ENCODE results near the gene GRIFIN. TPM values are rescaled to one million over a fixed set of nuclear protein-coding genes. Genes with fewer than 3 reads are reported as not detected.

GRIFIN gene
- polyA plus RNA-seq, 1 of the 3 experiments (the other 2 are of a cell fraction) = not detected

GRCh38 chr7:2492038-2492437 is 15.8 kb upstream of the GRIFIN start:
- DNase-seq = no peak

GRCh38 chr7:2490181-2490651 is 14.0 kb upstream of the GRIFIN start:
- Histone ChIP-seq H3K4me1 (ENCODE audit: control insufficient read depth in 1 of 2, insufficient read depth in 2 of 2, low read depth in 1 of 2, low read length in 1 of 2) (peaks cover 10 to 14% of the 10 kb centered on the region in 2 experiments; a peak in 2 of 4 replicates), H3K4me3 (ENCODE audit: low read depth in 2 of 2, low read length in 1 of 2) (no peak overlapping the region), H3K9me3 (no peaks in the 10 kb centered on the region), H3K27ac (ENCODE audit: low read depth in 2 of 2, low read length in 1 of 2) (no peak overlapping the region), H3K27me3 (ENCODE audit: insufficient read depth) (no peaks in the 10 kb centered on the region), H2AFZ (ENCODE audit: low read depth) (no peak overlapping the region), H3K36me3 (replicated peaks in 1 of 2; ENCODE audit: control insufficient read depth in 1 of 2, insufficient read depth in 2 of 2, low read length in 1 of 2) (no peaks in the 10 kb centered on the region), H3K79me2 (ENCODE audit: insufficient read depth) (no peaks in the 10 kb centered on the region), H3K9me2 (no peaks in the 10 kb centered on the region), H4K20me1 (ENCODE audit: insufficient read depth) (no peaks in the 10 kb centered on the region), H3F3A (replicated peaks; ENCODE audit: insufficient read depth) (no peaks in the 10 kb centered on the region), H3K9ac (no peak overlapping the region), H3K4me2 (no peak overlapping the region)
- TF ChIP-seq SIN3A (IDR thresholded peaks at IDR 0.05; ENCODE audit: borderline replicate concordance, low read depth, low read length) = no peak
- 86% methylated on average over 11 of the region's 13 CpGs for whole genome bisulfite sequencing (ENCODE audit: low lambda C conversion rate)
- ChIA-PET POLR2A (no interaction called here), CTCF (interaction anchor here (0.6 to 1.2 kb wide), 5 partner anchors 21 to 856 kb away, joined by 3 to 6 read pairs (median 3); partner anchors contain the start of gene BRAT1)
- no peak for DNase-seq

More at GRCh38 chr7:2492038-2492437, 15.8 kb upstream of the GRIFIN start:
- H3K9me3 ChIP-seq = no peaks in the 10 kb centered on the region
- no peaks in the 10 kb centered on the region for H3K27me3 ChIP-seq (ENCODE audit: insufficient read depth)
- CTCF ChIA-PET = interaction anchor here (1.1 to 1.6 kb wide), 2 partner anchors 14 to 178 kb away, joined by 3 to 8 read pairs; no protein-coding TSS in a partner anchor
- H3K36me3 ChIP-seq (replicated peaks in 1 of 2; ENCODE audit: control insufficient read depth in 1 of 2, insufficient read depth in 2 of 2, low read length in 1 of 2) = no peaks in the 10 kb centered on the region
- no peaks in the 10 kb centered on the region for H4K20me1 ChIP-seq (ENCODE audit: insufficient read depth)
- no peaks in the 10 kb centered on the region for H3F3A ChIP-seq (replicated peaks; ENCODE audit: insufficient read depth)
- H3K27ac ChIP-seq (ENCODE audit: low read depth in 2 of 2, low read length in 1 of 2) = no peak overlapping the region
- H3K79me2 ChIP-seq (ENCODE audit: insufficient read depth) = no peaks in the 10 kb centered on the region
- no peak overlapping the region for H3K4me2 ChIP-seq
- H3K9ac ChIP-seq = no peak overlapping the region
- 89% methylated on average over 2 of the region's 2 CpGs for WGBS (ENCODE audit: low lambda C conversion rate)
- no peak overlapping the region for H2AFZ ChIP-seq (ENCODE audit: low read depth)
- peaks cover 10 to 26% of the 10 kb centered on the region in 2 experiments; a peak in 2 of 4 replicates for H3K4me1 ChIP-seq (ENCODE audit: control insufficient read depth in 1 of 2, insufficient read depth in 2 of 2, low read depth in 1 of 2, low read length in 1 of 2)
- H3K4me3 ChIP-seq (ENCODE audit: low read depth in 2 of 2, low read length in 1 of 2) = no peak overlapping the region
- H3K9me2 ChIP-seq = no peaks in the 10 kb centered on the region
- POLR2A ChIA-PET = interaction anchor here (1.4 kb wide), 1 partner anchor 12 kb away, joined by 3 read pairs; no protein-coding TSS in a partner anchor
- TF ChIP-seq YY1 (IDR thresholded peaks at IDR 0.05; ENCODE audit: low read depth) (no peak), RXRA (IDR thresholded peaks at IDR 0.05; ENCODE audit: borderline replicate concordance, low read depth) (no peak), JUND (IDR thresholded peaks at IDR 0.05) (no peak), GABPA (IDR thresholded peaks at IDR 0.05; ENCODE audit: low read depth) (no peak)
- TF ChIP-seq, protein P1, sequence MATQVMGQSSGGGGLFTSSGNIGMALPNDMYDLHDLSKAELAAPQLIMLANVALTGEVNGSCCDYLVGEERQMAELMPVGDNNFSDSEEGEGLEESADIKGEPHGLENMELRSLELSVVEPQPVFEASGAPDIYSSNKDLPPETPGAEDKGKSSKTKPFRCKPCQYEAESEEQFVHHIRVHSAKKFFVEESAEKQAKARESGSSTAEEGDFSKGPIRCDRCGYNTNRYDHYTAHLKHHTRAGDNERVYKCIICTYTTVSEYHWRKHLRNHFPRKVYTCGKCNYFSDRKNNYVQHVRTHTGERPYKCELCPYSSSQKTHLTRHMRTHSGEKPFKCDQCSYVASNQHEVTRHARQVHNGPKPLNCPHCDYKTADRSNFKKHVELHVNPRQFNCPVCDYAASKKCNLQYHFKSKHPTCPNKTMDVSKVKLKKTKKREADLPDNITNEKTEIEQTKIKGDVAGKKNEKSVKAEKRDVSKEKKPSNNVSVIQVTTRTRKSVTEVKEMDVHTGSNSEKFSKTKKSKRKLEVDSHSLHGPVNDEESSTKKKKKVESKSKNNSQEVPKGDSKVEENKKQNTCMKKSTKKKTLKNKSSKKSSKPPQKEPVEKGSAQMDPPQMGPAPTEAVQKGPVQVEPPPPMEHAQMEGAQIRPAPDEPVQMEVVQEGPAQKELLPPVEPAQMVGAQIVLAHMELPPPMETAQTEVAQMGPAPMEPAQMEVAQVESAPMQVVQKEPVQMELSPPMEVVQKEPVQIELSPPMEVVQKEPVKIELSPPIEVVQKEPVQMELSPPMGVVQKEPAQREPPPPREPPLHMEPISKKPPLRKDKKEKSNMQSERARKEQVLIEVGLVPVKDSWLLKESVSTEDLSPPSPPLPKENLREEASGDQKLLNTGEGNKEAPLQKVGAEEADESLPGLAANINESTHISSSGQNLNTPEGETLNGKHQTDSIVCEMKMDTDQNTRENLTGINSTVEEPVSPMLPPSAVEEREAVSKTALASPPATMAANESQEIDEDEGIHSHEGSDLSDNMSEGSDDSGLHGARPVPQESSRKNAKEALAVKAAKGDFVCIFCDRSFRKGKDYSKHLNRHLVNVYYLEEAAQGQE (IDR thresholded peaks at IDR 0.05; ENCODE audit: low read depth, low read length) = no peak
- TF ChIP-seq, protein P2, sequence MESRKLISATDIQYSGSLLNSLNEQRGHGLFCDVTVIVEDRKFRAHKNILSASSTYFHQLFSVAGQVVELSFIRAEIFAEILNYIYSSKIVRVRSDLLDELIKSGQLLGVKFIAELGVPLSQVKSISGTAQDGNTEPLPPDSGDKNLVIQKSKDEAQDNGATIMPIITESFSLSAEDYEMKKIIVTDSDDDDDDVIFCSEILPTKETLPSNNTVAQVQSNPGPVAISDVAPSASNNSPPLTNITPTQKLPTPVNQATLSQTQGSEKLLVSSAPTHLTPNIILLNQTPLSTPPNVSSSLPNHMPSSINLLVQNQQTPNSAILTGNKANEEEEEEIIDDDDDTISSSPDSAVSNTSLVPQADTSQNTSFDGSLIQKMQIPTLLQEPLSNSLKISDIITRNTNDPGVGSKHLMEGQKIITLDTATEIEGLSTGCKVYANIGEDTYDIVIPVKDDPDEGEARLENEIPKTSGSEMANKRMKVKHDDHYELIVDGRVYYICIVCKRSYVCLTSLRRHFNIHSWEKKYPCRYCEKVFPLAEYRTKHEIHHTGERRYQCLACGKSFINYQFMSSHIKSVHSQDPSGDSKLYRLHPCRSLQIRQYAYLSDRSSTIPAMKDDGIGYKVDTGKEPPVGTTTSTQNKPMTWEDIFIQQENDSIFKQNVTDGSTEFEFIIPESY (IDR thresholded peaks at IDR 0.05; ENCODE audit: borderline replicate concordance, low read depth) = no peak

Data from SK-N-SH (cell line).